ENCODE data around the gene SLC39A6. TPM values are rescaled to one million over a fixed set of nuclear protein-coding genes. Genes with fewer than 3 reads are reported as not detected.

SLC39A6 gene
- total and polyA plus RNA-seq, 9 donors: 26.9 to 40.9 (median 29.8) TPM

DNA sequence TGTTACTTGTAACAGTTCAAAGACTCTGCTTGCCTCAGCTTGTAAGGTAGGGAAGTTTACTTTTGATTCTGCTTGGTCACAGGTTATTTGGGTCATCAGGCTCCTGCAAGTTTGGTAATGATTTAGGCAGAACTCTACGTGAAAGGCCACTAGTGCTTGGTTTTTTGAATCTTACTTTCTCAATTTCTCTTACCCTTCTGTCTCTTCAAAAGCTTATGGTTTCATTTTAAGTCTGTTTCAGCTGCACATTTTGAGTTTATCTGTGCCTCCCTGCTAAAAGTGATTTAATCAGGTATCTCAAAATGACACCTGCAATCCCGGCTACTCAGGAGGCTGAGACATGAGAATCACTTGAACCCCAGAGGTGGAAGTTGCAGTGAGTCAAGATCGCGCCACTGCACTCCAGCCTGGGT lies 31.8 kb upstream of the SLC39A6 start:
- Histone ChIP-seq H3K36me3 (ENCODE audit: control insufficient read depth, insufficient read depth, low read length) (peaks cover 37% of the 10 kb centered on the region), H3K4me3 (ENCODE audit: low read length) (no peak overlapping the region)
- WGBS (ENCODE audit: insufficient coverage): 90% methylated on average over 2 of the region's 4 CpGs

DNA sequence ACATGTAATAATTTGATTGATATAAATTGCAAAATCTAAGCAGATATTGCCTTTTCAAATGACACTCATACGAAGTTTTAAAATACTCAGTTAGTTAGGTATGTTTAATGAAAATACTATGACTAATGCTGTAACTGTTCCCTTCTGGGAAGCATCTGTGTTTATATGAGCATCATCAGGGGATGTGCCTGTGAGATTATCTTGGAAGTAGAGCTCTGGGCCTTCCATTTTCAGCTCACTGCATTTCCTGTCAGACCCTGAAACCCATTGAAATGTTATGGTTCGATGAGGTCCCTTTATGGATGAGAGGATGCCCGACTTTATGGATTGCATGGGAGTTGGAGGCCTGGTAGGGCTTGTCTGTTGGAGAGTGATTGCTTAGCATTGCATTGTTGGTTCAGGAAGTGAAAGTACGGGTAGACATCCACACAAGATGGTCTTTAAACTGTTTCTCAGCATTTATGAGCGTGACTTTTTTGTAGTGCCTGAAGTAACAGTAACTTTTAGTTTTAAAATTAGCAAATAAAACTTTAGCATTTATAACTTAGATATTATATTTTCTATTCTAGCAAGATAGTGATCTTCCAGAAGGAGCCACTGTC lies 29.2 kb upstream of the SLC39A6 start:
- H3K27ac ChIP-seq (ENCODE audit: low read length): no peak overlapping the region
- DNase-seq: peak; percentile 19
- 60% methylated on average over 1 of the region's 5 CpGs for WGBS (ENCODE audit: insufficient coverage)

More for the DNA sequence above, 31.8 kb upstream of the SLC39A6 start:
- Histone ChIP-seq H3K27me3 (ENCODE audit: control insufficient read depth, insufficient read depth, low read length) (no peaks in the 10 kb centered on the region), H3K27ac (ENCODE audit: low read length) (no peak overlapping the region), H3K9me3 (replicated peaks; ENCODE audit: control insufficient read depth, low read depth, low read length) (no peaks in the 10 kb centered on the region), H3K4me1 (ENCODE audit: control insufficient read depth, insufficient read depth, low read length) (no peaks in the 10 kb centered on the region)
- DNase-seq: no peak

DNA sequence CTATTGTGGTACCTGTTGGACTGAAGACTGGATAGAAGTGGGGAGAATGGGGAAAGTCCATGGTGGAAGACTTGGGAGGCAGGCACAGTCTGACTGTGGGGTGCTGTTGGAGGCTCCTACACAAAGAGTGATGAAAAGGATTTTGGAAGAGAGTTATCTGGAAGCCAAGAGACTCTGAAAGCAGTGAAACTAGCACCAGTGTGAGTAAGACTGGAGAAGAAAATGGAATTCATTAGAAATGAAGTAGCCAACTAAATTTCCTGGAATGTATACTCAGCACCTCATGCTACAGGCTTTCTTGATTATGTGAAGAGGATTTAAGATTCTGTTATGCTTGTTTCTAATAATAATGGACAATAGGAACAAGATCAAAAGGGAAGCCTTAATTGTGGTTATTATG lies 28.3 kb upstream of the SLC39A6 start:
- Histone ChIP-seq H3K36me3 (ENCODE audit: control insufficient read depth, insufficient read depth, low read length) (peaks cover 46% of the 10 kb centered on the region), H3K27ac (ENCODE audit: low read length) (no peak overlapping the region), H3K9me3 (replicated peaks; ENCODE audit: control insufficient read depth, low read depth, low read length) (no peaks in the 10 kb centered on the region), H3K4me3 (ENCODE audit: low read length) (no peak overlapping the region), H3K4me1 (ENCODE audit: control insufficient read depth, insufficient read depth, low read length) (no peaks in the 10 kb centered on the region), H3K27me3 (ENCODE audit: control insufficient read depth, insufficient read depth, low read length) (no peaks in the 10 kb centered on the region)
- DNase-seq: no peak

More for the DNA sequence above, 29.2 kb upstream of the SLC39A6 start:
- H3K27me3 ChIP-seq (ENCODE audit: control insufficient read depth, insufficient read depth, low read length): no peaks in the 10 kb centered on the region
- no peaks in the 10 kb centered on the region for H3K9me3 ChIP-seq (replicated peaks; ENCODE audit: control insufficient read depth, low read depth, low read length)
- peaks cover 39% of the 10 kb centered on the region for H3K36me3 ChIP-seq (ENCODE audit: control insufficient read depth, insufficient read depth, low read length)
- H3K4me1 ChIP-seq (ENCODE audit: control insufficient read depth, insufficient read depth, low read length): no peaks in the 10 kb centered on the region
- no peak overlapping the region for H3K4me3 ChIP-seq (ENCODE audit: low read length)

DNA sequence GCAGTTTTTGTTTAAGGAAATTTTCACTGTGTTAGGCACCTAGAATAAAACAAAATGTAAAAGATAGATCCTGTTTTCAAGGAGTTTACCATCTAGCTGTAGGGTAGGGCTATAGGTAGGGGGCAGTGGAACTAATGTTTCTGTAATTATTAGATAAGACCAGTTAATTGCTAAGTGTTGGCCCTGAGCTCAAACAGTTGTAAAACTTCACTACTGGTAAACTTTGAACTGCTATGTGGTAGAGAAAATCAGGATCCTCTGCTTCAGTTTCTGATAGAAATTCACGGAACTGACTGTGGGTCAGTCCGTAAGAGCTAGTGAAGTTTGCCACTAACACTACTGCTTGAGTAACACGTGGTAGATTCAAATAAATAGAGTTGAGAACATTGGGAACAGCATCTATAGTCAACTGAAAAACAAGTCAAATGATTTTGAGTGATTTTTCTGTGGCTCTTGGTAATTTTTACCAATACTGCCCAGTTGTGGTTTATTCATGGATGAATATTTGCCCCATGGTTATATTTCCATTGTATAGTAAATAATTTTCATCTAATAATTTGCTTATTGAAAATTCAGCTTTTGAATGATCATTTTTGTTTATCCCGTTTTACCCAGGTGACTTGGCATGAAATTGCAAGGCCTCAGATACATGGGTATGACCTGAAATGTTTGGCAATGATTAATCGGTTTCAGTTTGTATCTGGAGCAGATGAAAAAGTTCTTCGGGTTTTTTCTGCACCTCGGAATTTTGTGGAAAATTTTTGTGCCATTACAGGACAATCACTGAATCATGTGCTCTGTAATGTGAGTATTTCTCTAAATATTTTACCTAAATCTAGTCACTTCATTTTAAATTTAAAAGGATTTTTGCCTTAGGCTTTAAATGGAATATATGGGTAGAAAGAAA lies 27.0 kb upstream of the SLC39A6 start:
- 100% methylated on average over 4 of the region's 7 CpGs for WGBS (ENCODE audit: insufficient coverage)
- H3K27me3 ChIP-seq (ENCODE audit: control insufficient read depth, insufficient read depth, low read length): no peaks in the 10 kb centered on the region
- no peak for DNase-seq

DNA sequence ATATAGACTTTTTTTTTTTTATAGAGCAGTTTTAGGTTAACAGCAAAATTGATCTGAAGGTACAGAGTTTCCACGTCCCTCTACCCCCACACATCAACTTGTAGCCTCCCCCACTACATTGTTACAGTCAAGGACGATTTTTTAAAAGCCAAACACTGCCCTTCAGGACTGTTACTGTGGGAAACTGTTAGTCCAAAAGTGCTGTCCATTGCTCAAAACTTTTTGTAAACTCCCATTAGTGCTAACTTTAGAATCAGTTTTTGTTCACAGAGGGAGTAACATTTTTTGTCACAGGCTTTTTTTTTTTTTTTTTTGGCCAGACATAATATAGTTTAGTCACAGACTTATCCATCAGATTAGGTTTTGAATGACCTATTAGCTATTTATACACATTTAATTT lies 24.6 kb upstream of the SLC39A6 start:
- H3K27me3 ChIP-seq (ENCODE audit: control insufficient read depth, insufficient read depth, low read length): no peaks in the 10 kb centered on the region
- no CpG with 5 or more reads among the region's 2 CpGs for WGBS (ENCODE audit: insufficient coverage)
- no peaks in the 10 kb centered on the region for H3K9me3 ChIP-seq (replicated peaks; ENCODE audit: control insufficient read depth, low read depth, low read length)
- no peak overlapping the region for H3K27ac ChIP-seq (ENCODE audit: low read length)
- H3K4me1 ChIP-seq (ENCODE audit: control insufficient read depth, insufficient read depth, low read length): no peaks in the 10 kb centered on the region
- no peak overlapping the region for H3K4me3 ChIP-seq (ENCODE audit: low read length)
- no peak for DNase-seq
- H3K36me3 ChIP-seq (ENCODE audit: control insufficient read depth, insufficient read depth, low read length): peaks cover 61% of the 10 kb centered on the region

More for the DNA sequence above, 27.0 kb upstream of the SLC39A6 start:
- Histone ChIP-seq H3K36me3 (ENCODE audit: control insufficient read depth, insufficient read depth, low read length) (peaks cover 54% of the 10 kb centered on the region), H3K27ac (ENCODE audit: low read length) (no peak overlapping the region), H3K4me1 (ENCODE audit: control insufficient read depth, insufficient read depth, low read length) (no peaks in the 10 kb centered on the region), H3K4me3 (ENCODE audit: low read length) (no peak overlapping the region), H3K9me3 (replicated peaks; ENCODE audit: control insufficient read depth, low read depth, low read length) (no peaks in the 10 kb centered on the region)

DNA sequence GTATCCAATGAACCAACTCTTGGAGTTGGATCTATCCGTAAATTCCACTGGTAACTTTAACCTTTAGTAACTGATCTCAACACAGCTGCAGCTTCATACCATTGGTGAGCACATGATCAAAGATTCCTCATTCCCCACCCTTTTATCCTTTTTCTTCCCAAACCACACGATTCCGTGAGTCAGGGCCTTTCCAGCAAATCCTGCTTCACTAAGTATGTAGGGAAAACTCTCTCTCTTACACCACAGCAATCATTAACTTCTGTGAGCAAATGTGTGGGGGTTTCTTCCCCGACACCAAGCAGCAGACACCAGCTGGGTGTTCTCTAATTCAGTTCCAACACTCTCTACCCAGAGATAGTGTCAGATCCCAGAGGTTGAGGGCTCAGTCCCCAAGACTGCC lies 24.1 kb upstream of the SLC39A6 start:
- Histone ChIP-seq H3K9me3 (replicated peaks; ENCODE audit: control insufficient read depth, low read depth, low read length) (no peaks in the 10 kb centered on the region), H3K36me3 (ENCODE audit: control insufficient read depth, insufficient read depth, low read length) (peaks cover 61% of the 10 kb centered on the region)
- 60% methylated on average over 1 of the region's 4 CpGs for WGBS (ENCODE audit: insufficient coverage)

DNA sequence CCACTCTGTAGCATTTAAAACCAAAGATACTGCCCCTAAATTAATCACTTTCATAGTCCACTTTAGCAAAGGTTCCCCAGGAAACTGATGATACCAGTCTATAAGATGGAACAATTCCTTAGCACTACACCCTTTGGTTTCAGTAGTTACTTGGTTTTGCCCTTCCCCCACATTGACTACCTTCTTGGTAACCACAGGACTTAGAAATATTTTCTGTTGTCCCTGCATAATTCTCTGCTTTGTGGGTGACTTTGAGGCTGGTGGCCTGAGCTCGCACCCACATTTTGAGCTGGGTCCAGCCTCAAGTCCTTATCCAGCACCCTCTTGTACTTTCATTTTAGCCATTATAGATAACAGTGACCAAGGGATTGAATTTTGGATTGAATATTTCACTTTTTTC lies 23.6 kb upstream of the SLC39A6 start:
- H3K36me3 ChIP-seq (ENCODE audit: control insufficient read depth, insufficient read depth, low read length): peaks cover 64% of the 10 kb centered on the region
- H3K27me3 ChIP-seq (ENCODE audit: control insufficient read depth, insufficient read depth, low read length): no peaks in the 10 kb centered on the region

More for the DNA sequence above, 24.1 kb upstream of the SLC39A6 start:
- H3K27me3 ChIP-seq (ENCODE audit: control insufficient read depth, insufficient read depth, low read length): no peaks in the 10 kb centered on the region
- DNase-seq: no peak
- H3K4me3 ChIP-seq (ENCODE audit: low read length): no peak overlapping the region
- H3K27ac ChIP-seq (ENCODE audit: low read length): no peak overlapping the region
- no peaks in the 10 kb centered on the region for H3K4me1 ChIP-seq (ENCODE audit: control insufficient read depth, insufficient read depth, low read length)

DNA sequence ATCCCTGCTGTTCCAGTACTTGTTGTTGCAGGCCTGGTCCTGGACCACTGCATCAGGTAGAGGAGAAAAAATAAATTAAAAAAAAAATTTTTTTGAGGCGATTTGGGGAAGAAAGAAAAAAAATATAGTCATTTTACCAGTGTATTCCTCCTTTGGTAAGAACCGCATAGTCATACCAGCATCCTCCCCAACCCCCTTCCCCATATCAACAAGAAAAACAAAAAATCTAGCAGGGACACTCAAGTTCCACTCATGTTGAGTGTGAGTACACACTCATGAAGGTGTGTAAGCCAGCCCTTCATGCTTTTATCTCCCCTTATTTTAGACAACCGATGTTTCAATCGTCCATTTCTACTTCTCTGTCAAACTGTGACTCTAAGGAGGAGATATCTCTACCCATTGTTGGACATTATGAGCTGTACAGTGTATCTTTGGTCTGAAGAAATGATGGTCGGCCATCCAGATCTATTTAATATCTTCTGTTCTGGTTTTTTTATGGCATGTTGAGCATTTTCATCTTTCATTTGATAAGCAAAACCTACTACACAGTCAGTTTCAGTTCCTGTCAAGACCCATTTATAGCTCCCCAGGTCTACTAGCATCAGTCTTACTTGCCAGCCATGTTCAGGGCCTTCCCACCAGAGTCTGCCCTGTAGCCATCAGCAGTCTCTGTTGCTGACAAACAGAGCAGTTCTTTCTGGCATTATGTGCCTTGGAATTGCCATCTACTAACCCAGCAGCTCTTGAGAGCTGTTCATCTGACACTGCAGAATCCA lies 20.6 kb upstream of the SLC39A6 start:
- Histone ChIP-seq H3K4me1 (ENCODE audit: control insufficient read depth, insufficient read depth, low read length) (no peaks in the 10 kb centered on the region), H3K27me3 (ENCODE audit: control insufficient read depth, insufficient read depth, low read length) (no peaks in the 10 kb centered on the region), H3K9me3 (replicated peaks; ENCODE audit: control insufficient read depth, low read depth, low read length) (no peaks in the 10 kb centered on the region), H3K4me3 (ENCODE audit: low read length) (no peak overlapping the region), H3K27ac (ENCODE audit: low read length) (no peak overlapping the region), H3K36me3 (ENCODE audit: control insufficient read depth, insufficient read depth, low read length) (peaks cover 71% of the 10 kb centered on the region)
- DNase-seq: no peak
- WGBS (ENCODE audit: insufficient coverage): no CpG with 5 or more reads among the region's 5 CpGs

More for the DNA sequence above, 23.6 kb upstream of the SLC39A6 start:
- Histone ChIP-seq H3K4me3 (ENCODE audit: low read length) (no peak overlapping the region), H3K27ac (ENCODE audit: low read length) (no peak overlapping the region), H3K9me3 (replicated peaks; ENCODE audit: control insufficient read depth, low read depth, low read length) (no peaks in the 10 kb centered on the region), H3K4me1 (ENCODE audit: control insufficient read depth, insufficient read depth, low read length) (no peaks in the 10 kb centered on the region)
- no peak for DNase-seq
- WGBS (ENCODE audit: insufficient coverage): no CpG with 5 or more reads among the region's 1 CpG

DNA sequence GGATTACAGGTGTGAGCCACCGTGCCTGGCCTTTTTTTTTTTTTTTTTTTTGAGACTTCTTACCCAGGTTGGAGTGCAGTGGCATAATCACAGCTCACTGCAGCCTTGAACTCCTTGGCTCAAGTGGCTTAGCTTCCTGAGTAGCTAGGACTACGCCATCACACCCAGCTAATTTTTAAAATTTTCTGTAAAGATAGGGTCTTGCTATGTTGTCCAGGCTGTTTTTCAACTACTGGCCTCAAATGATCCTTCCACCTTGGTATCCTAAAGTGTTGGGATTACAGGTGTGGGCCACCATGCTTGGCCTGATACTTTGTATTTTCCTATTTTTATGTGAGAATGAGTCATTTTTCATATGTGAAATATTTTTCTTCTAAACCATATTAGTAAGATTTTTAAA lies 14.3 kb upstream of the SLC39A6 start:
- Histone ChIP-seq H3K4me1 (ENCODE audit: control insufficient read depth, insufficient read depth, low read length) (no peaks in the 10 kb centered on the region), H3K27ac (ENCODE audit: low read length) (no peak overlapping the region), H3K36me3 (ENCODE audit: control insufficient read depth, insufficient read depth, low read length) (peaks cover 43% of the 10 kb centered on the region), H3K9me3 (replicated peaks; ENCODE audit: control insufficient read depth, low read depth, low read length) (no peaks in the 10 kb centered on the region), H3K4me3 (ENCODE audit: low read length) (no peak overlapping the region), H3K27me3 (ENCODE audit: control insufficient read depth, insufficient read depth, low read length) (no peaks in the 10 kb centered on the region)
- no CpG with 5 or more reads among the region's 2 CpGs for WGBS (ENCODE audit: insufficient coverage)
- no peak for DNase-seq

DNA sequence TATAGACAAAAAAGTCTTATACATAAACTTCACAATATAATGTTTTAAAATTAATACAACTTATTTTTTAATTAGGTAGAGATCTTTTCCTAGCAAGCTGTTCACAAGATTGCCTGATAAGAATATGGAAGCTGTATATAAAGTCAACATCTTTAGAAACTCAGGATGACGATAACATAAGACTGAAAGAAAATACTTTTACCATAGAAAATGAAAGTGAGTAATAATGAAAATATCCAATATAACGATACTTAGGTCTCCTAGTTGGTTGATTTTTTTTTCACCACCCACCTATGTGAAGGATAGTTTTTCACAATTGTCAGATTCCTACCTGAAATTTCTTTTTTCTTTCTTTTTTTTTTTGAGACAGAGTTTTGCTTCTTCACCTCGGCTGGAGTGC lies 13.6 kb upstream of the SLC39A6 start:
- no peaks in the 10 kb centered on the region for H3K27me3 ChIP-seq (ENCODE audit: control insufficient read depth, insufficient read depth, low read length)
- H3K27ac ChIP-seq (ENCODE audit: low read length): no peak overlapping the region
- WGBS (ENCODE audit: insufficient coverage): 100% methylated on average over 1 of the region's 3 CpGs
- no peak overlapping the region for H3K4me3 ChIP-seq (ENCODE audit: low read length)
- peaks cover 42% of the 10 kb centered on the region for H3K36me3 ChIP-seq (ENCODE audit: control insufficient read depth, insufficient read depth, low read length)
- no peaks in the 10 kb centered on the region for H3K4me1 ChIP-seq (ENCODE audit: control insufficient read depth, insufficient read depth, low read length)
- DNase-seq: no peak
- H3K9me3 ChIP-seq (replicated peaks; ENCODE audit: control insufficient read depth, low read depth, low read length): no peaks in the 10 kb centered on the region
